HFF-Myc (cell line): ENCODE measurements around the gene CEACAM3.

Experiments used
- DNase-seq: peaks from one replicate; pipeline ENCODE4 v3.0.0-alpha.2; 2011; ENCODE audit warnings: low read depth; ENCODE audit errors: extremely low read depth
- H3K4me3 ChIP-seq: replicated peaks from 2 replicates; pipeline ENCODE4 v1.5.1; 2011; ENCODE audit warnings: low read depth, mild to moderate bottlenecking, control low read depth, low read length
- TF ChIP-seq, protein P1 (sequence below): IDR thresholded peaks from 2 replicates; pipeline ENCODE4 v1.5.1; 2012; ENCODE audit warnings: mild to moderate bottlenecking, low read depth, low read length, control low read depth; ENCODE audit errors: missing control alignments

The CEACAM3 gene

DNA sequence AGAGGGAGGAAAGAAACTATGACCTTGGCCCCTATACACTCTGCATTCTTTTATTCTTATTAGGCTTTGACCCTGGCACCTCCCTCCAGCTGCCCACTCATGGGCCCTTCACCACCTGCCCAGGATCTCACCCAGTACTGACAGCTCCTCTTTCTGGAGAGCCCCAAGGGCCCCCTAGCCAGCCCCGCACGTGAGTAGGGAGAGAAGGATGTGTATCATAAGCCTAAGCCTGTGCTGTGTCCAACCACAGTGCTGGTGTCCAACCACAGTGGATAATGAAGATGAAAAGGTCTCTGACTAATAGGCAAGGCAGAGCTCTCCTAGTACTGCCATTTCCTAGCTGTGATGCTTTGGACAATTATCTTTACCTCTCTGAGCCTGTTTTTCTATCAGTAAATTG is 52.7 kb downstream of the CEACAM3 start:
- TF ChIP-seq, protein P1, sequence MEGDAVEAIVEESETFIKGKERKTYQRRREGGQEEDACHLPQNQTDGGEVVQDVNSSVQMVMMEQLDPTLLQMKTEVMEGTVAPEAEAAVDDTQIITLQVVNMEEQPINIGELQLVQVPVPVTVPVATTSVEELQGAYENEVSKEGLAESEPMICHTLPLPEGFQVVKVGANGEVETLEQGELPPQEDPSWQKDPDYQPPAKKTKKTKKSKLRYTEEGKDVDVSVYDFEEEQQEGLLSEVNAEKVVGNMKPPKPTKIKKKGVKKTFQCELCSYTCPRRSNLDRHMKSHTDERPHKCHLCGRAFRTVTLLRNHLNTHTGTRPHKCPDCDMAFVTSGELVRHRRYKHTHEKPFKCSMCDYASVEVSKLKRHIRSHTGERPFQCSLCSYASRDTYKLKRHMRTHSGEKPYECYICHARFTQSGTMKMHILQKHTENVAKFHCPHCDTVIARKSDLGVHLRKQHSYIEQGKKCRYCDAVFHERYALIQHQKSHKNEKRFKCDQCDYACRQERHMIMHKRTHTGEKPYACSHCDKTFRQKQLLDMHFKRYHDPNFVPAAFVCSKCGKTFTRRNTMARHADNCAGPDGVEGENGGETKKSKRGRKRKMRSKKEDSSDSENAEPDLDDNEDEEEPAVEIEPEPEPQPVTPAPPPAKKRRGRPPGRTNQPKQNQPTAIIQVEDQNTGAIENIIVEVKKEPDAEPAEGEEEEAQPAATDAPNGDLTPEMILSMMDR, result no peak
- no peak overlapping the region for H3K4me3 ChIP-seq
- no peak for DNase-seq

DNA sequence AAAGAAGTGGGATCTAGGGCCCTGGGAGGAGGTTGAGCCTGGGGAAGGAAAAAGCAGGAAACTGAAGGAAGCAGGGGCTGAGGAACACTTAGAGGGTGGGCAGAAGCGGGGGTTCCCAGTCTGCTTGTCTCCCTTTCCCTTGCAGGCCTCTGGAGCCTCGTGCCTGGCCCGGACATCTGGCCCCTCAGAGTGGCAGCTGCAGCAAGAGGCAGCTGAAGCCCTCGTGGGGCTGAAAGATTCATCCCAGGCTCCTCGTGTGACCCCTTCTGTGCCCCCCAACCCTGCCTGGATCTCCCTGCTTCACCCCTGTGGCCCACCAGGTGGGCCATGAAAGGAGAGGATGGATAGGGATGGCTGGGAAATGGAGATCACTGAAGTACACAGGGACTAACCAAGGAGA is 54.0 kb downstream of the CEACAM3 start:
- TF ChIP-seq, protein P1, result no peak
- DNase-seq, result no peak
- H3K4me3 ChIP-seq, result no peak overlapping the region

DNA sequence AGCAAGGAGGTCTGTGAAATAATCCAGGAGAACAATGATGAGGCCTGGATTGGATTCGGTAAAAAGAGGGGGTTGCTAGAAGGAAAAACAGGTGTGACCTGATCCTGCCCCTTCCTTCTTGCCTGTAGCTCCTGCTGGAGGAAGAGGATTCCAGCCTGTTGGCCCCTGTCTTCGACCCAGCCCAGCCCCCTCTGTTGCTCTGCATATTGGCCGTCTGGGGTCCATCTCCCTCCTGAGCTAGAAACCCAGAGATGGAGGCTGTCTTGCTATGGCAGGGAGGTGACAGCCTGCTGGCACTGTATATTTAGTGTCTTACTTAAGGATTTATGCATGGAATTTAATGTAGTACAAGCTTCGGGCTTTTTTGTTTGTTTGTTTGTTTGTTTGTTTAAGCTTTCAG is 55.1 kb downstream of the CEACAM3 start:
- no peak overlapping the region for H3K4me3 ChIP-seq
- no peak for DNase-seq
- TF ChIP-seq, protein P1, result no peak

DNA sequence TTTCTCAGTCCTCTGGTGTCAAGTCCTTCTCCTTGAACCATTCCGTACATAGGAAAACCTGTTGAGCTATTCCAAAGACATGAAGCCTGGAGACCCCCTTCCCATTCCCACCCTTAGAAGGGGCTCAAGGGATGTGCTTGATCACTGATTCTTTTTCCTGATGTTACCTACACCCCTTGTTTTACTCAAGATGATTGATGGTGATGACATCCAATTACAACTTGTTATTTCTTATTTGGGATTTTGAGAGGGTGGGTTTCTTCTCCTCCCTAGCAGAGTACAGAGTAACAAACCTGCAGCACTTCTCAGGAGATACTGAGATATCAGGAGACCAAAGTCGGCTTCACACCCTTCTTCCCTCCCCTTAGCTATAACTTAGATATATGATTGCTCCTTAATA is 57.0 kb downstream of the CEACAM3 start:
- no peak overlapping the region for H3K4me3 ChIP-seq
- DNase-seq, result no peak
- TF ChIP-seq, protein P1, result no peak

DNA sequence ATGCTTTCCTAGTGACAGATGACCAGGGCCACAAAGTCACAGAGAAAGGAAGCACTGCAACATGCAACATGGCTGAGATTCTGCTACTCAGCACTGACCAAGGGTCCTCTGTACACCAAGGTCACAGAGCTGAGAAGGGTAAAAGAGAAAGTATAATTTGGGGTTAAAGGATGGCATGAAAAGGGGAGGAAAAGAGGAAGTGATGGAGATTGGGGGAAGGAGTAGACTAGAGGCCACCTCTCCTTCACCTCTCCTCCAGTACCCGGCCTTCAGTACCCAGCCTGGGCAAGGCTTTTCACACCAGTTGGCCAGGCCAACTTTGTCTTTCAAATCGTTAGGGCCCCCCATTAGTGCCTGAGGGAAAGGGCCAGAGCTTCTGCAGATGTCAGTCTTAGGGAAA is 57.4 kb downstream of the CEACAM3 start:
- H3K4me3 ChIP-seq, result no peak overlapping the region
- DNase-seq, result no peak
- TF ChIP-seq, protein P1, result no peak

DNA sequence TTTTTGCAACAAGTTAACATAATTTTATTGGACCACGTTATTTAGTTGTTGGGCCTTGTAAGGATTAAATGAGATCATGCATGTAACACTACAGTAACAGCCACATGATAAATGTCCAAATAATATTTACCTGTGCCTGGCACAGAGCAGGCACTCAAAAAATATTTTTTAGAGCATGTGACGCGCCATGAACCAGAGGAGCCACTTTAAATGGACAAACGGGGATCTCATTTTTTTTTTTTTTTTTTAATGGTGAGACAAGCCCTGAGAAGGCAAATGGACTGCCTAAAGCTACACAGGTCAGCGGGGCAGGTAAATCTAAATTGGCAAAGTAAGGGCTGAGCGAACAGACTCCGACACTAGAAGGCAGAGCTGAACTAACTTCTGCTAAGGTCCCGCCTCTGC is 62.8 kb downstream of the CEACAM3 start:
- TF ChIP-seq, protein P1, result no peak

DNA sequence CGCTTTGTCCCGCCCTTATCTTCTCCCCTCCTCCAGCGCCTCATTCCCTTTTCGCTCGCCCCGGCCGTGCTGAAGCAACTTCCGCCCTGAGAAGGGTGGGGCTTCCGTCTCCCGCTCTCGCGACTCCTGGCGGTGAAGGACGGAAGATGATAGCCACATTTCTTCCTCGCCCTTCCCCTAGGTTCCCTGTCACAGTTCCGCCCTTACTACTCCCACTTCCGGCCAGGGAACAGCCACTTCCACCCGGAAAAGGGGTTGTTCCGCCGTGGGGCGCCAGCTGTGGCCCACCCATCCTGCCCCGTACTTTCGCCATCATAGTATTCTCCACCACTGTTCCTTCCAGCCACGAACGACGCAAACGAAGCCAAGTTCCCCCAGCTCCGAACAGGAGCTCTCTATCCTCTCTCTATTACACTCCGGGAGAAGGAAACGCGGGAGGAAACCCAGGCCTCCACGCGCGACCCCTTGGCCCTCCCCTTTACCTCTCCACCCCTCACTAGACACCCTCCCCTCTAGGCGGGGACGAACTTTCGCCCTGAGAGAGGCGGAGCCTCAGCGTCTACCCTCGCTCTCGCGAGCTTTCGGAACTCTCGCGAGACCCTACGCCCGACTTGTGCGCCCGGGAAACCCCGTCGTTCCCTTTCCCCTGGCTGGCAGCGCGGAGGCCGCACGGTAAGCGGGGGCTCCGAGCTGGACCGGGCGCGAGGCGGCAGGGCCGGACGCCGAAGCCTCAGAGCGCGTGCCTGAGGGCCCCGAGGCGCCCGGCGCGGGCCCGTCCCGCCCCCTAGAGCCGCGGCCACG is 63.4 kb downstream of the CEACAM3 start, which contains the start of gene RPS19:
RPS19 (plus strand) TSS at position 638 of the 801 bp plus-strand sequence. CDS start 520 bp downstream, outside the sequence.
- TF ChIP-seq, protein P1, result peak; percentile 59
- DNase-seq, result peak; percentile 96
- H3K4me3 ChIP-seq, result peak within 1 kb of the TSS; percentile 100

More for the DNA sequence above, 62.8 kb downstream of the CEACAM3 start:
- peak overlapping the region; percentile 100 for H3K4me3 ChIP-seq
- DNase-seq, result no peak
